ENCODE measurements around the gene ZNF500. TPM values are rescaled to one million over a fixed set of nuclear protein-coding genes. Genes with fewer than 3 reads are reported as not detected.

The ZNF500 gene
- total RNA-seq, 1 donor = 27.5 TPM

DNA sequence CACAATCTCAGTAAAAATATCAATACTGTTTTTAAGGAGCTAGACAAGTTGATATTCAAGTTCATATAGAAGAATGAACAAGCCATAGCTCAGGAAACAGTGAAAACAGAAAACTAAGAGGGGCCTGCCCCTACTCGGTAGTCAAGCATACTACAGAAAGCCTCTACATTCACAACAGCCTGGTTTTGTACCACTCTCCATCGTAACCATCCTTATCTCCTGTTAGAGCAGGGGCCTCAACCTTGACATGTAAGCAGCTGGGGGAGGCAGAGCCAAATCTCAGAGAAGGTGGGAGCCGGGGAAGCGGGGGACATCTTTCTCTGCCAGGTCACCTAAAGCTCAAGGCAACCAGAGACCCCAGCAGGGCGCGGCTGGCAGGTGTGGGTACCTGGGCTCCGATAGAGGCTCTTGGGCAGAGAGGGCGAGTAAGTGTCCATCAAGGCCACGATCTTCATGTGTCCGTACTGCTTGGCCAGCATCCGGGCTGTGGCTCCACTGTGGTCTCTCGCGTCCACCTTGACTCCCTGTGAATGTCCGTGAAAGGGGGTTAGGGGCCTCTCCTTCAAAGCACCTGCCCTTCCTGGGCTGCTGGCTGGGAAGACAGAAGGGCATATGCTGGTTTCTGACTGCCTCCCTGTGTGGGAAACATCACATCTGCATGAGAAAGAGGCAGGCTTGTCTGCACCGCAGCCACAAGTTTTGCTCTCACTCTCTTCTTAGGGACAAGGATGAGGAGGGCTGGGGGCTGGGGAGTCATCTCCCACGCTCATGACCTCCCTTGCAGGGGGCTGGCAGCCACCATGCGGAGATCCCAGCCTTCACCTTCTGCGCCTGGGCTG is 53.1 kb downstream of the ZNF500 start:
- no peak for DNase-seq (ENCODE audit: low read depth in 2 of 3, low spot score in 2 of 3)

DNA sequence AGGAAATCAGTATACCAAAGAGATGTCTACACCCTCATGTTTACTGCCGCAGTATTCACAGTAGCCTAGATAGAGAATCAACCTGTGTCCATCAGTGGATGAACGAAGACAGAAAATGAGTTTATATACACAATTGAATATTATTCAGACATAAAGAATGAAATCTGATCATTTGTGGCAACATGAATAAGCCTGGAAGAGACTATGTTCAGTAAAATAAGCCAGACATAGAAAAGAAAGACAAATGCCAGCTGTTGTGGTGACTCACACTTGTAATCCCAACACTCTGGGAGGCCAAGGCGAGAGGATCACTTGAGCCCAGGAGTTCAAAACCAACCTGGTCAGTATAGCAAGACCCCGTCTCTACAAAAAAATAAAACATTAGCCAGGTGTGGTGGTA is 57.5 kb downstream of the ZNF500 start:
- DNase-seq (ENCODE audit: low read depth in 2 of 3, low spot score in 2 of 3) = no peak

DNA sequence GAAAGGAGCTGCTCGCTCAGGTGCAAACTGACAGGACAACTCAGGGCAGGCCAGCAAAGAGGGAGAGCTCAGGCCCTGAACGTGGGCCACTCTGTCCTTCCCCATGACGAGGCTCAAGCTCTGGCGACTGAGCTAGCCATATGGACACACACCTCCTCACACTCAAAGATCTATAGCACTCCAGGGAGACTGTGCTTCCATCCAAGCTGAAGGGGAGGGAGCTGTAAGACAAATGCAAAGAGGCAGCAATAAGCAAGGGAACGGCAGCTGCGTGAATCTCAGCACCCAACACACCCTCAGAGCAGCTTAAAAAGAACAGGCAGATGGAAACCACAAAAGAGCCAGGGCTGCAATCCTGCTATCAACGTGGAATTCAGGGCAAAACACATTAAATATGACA is 60.1 kb downstream of the ZNF500 start:
- DNase-seq (ENCODE audit: low read depth in 2 of 3, low spot score in 2 of 3) = no peak

DNA sequence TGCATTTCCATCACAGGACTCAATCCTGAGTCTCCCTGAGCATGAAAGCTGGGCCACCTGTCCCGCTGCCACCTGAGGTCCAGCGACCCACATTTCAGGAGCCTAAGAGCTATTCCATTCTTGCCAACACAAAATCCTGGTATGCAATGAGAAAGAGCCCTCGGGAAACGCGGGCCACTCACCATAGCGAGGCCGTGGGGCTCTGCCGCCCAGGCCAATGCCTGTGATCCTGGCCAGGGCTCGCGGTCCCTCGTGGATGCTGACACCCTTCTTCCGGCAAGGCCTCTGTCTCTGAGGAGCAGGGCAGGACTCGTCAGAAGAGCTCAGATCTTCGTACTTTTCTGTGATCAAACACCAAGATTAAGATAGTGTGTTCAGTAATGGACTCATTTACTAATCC is 62.0 kb downstream of the ZNF500 start:
- DNase-seq (ENCODE audit: low read depth in 2 of 3, low spot score in 2 of 3) = no peak

DNA sequence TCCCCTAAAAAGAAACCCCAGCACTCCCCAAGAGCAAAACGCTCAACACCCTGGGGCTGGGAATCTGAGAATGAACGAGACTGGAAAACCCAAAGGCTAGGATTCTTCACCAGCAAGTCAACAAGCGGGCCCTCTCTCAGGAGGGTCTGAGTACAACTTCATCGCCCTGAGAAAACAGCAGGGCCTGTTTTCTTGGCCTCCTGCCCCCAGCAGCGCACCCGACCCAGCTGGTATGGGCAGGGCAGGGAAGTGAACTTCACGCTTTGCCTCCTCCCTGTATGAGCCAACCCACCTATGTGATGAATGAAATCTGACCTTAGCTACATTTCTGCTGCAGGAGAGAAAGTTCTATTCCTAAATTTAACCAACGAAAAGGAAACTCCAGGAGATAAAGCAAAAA is 62.5 kb downstream of the ZNF500 start:
- no peak for DNase-seq (ENCODE audit: low read depth in 2 of 3, low spot score in 2 of 3)

DNA sequence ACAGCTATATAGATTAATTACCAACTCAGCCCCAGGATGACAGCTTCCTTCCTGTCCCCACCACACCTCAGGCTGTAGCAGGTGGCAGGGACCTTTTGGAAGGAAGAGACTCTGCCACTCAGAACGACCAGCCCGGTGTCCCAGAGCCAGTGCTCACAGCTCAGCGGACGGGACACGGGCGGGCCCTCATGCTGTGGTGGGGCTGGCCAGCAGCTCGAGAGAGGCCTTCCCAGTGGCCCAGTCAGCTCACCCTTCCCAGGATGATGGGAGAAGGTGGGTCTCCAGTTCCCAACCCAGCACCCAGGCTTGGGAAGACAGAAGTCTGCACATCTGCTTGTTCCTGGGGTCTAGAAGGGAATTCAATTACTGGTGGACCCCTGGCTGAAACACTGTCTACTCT is 63.1 kb downstream of the ZNF500 start:
- no peak for DNase-seq (ENCODE audit: low read depth in 2 of 3, low spot score in 2 of 3)

DNA sequence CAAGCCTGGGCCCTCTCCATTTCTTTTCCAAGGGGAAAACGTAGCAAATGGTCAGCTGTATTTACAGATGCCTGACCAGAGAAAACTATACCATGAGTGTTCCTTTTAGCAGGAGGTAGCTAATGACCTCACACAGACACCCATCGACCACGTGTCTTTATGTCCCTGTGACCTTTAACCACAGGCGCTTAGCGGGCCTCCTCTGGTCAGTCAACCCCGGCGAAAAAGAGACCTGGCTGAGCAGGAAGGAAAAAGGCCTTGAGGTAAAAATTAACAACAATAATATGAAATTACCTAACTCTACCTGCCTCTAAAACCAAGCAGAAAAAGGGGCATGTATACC is 64.5 kb downstream of the ZNF500 start:
- no peak for DNase-seq (ENCODE audit: low read depth in 2 of 3, low spot score in 2 of 3)

DNA sequence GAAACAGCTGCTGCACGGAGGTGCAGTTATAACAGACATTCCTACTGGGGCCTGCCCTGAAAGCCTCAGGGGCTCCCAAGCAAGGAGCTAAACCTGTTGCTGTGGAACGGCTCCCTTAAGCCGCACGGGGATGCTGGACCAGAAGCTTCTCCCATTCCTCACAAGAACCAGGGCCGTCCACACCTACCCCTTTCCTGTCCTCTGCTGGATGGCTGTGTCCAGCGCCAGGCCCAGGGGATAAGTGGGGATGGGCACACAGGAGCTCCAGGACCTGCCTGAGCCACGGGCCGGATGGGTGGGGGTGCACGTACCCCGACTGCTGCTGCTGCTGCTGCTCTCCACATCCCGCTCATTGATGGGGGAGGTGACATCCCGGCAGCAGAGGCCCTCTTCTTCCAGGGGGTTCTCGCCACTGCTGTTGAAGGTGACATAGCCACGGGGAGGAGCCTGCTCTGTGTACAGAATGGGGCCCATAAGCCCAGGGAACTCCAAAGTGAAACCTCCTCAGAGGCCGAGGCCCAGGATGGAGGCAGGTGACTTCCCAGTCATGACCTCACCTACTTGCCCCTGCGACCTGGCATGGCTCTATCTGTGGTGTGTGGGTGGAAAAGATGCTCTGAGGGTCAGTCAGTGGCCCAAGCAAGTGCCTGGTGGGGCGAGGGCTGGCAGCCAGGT is 65.0 kb downstream of the ZNF500 start:
- DNase-seq (ENCODE audit: low read depth in 2 of 3, low spot score in 2 of 3) = no peak

DNA sequence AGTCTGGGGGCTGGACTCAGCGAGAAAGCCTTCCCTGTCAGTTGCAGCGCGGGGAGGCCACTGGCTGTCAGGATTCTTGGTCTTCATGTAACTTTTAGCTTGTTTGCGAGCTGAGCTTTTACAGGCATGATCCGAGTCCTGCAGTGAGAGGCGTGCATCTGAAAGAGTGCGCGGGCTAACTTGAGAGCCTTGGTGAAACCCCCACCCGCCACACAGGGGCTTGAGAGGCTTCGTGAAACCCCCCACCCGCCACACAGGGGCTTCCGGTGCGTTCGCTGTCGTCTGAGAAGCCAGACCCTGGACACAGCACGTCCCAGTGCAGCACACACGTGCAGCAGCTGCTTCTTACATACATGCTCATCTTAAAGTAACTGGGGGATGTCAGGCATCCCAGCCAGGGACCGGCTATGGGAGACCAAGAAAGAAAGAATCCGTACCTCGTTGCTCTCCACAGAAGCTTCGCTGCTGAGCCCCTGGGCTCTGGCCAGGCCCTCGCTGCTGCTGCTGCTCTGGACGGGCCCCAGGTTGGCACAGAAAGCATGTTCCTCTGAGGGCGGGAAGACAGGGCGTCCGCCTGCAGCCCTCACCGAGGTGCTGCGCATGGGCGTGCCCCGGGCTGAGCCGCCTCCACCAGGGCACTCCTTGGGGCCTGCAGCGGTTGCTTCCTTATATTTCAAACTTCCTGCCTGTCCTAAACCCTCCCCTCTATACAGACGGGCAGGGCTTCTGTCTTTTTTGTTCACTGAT is 65.8 kb downstream of the ZNF500 start:
- DNase-seq (ENCODE audit: low read depth in 2 of 3, low spot score in 2 of 3) = no peak

DNA sequence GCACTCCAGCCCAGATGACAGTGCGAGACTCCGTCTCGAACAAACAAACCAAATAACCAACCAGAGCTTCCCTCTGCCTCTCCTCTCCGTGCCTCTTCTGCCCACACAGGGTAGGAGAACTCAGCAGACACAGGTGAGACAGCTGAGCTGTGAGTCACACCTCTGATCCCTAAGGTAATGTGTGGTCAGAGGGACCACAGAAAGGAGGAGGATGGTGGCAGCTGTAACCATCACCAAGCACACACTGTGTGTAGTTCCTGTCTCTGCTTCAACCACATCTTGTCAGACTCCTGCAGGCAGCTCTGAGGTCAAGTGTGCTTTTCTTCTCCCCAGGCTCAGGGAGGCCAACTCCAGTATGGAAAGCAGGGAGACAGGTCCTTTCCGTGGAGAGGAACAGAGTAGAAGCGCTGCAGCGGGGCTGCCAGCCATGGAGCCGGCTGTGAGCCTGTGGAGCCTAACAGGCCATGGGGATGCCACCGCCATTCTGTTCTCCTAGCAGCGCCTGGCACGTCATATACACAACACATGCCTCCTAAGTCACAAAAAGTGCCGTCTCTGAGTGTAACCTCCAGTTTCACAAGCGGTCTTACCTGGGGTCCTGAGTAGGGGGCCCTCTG is 66.5 kb downstream of the ZNF500 start:
- no peak for DNase-seq (ENCODE audit: low read depth in 2 of 3, low spot score in 2 of 3)

DNA sequence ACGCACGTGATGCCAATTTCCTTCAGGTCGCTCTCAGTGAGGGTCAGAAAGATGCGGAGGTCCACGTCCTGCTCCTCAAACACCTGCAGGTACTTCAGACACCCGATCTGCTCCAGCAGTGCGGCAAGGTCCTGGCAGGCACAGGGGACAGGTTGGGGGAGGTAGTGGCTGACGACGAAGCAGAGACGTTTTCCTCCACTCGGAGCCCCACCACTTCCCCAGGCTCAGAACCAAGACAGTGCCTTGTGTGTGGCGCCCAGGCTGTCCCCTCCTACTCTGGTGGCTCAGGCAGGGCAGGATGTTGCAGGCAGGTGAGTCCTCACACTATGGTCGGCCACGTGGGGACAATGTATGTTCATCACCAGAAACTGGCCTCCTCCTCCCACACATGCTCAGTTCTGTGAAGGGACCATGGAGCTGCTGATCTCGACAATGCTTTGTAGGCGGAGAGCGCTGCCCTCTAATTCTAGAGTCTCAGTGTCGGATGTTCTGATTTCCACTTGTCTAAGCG is 67.9 kb downstream of the ZNF500 start:
- no peak for DNase-seq (ENCODE audit: low read depth in 2 of 3, low spot score in 2 of 3)

DNA sequence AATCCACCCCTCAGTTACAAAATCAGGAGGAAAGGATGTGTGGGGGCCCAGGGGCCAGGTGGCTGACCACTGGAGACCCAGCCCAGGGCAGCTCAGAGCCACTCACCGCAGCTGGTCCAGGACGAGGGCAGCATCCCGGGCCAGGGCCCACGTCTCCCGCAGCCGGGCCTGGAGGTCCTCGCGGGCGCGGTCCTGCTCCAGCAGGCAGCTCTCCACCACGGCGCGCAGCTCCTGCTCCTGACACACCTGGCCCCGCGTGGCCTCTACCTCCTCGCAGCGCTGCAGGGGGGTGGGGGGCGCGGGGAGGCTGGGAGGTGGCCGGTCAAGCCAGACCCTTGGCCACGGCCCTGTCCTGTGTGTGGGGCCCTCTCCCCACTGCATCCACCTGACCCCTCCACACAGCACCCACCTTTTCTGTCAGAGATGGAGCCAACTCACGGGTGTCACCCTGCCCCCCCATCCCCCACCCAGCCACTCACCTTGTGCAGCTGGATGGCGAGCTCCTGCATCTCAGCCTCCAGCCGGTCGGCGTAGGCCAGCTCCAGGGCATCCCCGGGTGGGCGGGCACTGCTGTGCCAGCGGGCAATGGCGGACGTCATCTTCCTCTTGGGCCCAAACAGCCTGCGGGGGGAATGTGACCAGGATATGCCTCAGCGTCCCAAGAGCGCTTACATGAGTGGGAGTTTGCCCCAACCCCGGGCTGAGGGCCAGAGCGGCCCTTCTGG is 68.5 kb downstream of the ZNF500 start:
- DNase-seq (ENCODE audit: low read depth in 2 of 3, low spot score in 2 of 3) = no peak

Small RNA genes within 50 kb of the gene (small RNA-seq; reads per million reads assigned to genes)
- not detected for gene RF00017

Other genes with a start within 250 kb of the ZNF500 start
- 24.0 TPM for gene CDIP1, start 228.4 kb downstream of the ZNF500 start, total RNA-seq
- 0.27 TPM for gene C16orf96, start 210.8 kb downstream of the ZNF500 start, total RNA-seq
- gene UBALD1, start 152.3 kb downstream of the ZNF500 start, total RNA-seq = 30.4 TPM
- 93.2 TPM for gene MGRN1, start 142.3 kb downstream of the ZNF500 start, total RNA-seq
- 48.7 TPM for gene NUDT16L1, start 73.6 kb downstream of the ZNF500 start, total RNA-seq
- 22.1 TPM for gene ANKS3, start 32.9 kb downstream of the ZNF500 start, total RNA-seq
- 0.54 TPM for gene DNAAF8, start 32.6 kb downstream of the ZNF500 start, total RNA-seq
- gene SEPTIN12, start 21.2 kb upstream of the ZNF500 start, total RNA-seq = not detected
- not detected for gene SMIM22, start 28.2 kb upstream of the ZNF500 start, total RNA-seq
- gene ROGDI, start 35.5 kb upstream of the ZNF500 start, total RNA-seq = 28.5 TPM
- gene GLYR1, start 80.1 kb upstream of the ZNF500 start, total RNA-seq = 39.6 TPM
- 30.4 TPM for gene UBN1, start 80.3 kb upstream of the ZNF500 start, total RNA-seq
- gene PPL, start 170.0 kb upstream of the ZNF500 start, total RNA-seq = 0.81 TPM
- under 0.01 TPM for gene SEC14L5, start 191.2 kb upstream of the ZNF500 start, total RNA-seq

Measured in hematopoietic multipotent progenitor cell (in vitro differentiated cells).